Stimulated activated CD4-positive, alpha-beta T cell treated with anti-CD3 and anti-CD28 coated beads, Interleukin-2, amount 100 ng/mL, for 24 hours (primary cell): ENCODE measurements around the gene IST1.
A peak's percentile ranks its signal among the peaks of the same experiment; 100 is the strongest.

Experiments
- DNase-seq, 2 donors: peaks; one replicate each; pipeline ENCODE4 v3.0.0-alpha.2; 2020

The IST1 gene

DNA sequence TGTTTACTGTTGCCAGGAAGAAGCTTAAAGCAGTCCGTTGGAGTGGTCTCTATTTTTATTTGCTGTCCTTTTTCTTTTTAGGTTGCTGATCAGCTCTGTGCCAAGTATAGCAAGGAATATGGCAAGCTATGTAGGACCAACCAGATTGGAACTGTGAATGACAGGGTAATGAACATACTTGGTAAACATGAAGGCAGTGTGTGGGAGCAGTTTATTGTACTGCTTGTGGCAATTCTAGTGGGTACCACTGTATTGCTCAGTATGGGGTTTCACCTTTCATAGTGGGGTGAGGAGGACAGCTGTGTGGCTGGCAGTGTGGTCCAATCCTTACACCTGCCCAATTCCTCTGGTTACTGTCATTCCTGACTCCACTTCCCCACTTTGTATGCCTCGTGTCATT lies 25.3 kb downstream of the IST1 start:
- no peak for DNase-seq

DNA sequence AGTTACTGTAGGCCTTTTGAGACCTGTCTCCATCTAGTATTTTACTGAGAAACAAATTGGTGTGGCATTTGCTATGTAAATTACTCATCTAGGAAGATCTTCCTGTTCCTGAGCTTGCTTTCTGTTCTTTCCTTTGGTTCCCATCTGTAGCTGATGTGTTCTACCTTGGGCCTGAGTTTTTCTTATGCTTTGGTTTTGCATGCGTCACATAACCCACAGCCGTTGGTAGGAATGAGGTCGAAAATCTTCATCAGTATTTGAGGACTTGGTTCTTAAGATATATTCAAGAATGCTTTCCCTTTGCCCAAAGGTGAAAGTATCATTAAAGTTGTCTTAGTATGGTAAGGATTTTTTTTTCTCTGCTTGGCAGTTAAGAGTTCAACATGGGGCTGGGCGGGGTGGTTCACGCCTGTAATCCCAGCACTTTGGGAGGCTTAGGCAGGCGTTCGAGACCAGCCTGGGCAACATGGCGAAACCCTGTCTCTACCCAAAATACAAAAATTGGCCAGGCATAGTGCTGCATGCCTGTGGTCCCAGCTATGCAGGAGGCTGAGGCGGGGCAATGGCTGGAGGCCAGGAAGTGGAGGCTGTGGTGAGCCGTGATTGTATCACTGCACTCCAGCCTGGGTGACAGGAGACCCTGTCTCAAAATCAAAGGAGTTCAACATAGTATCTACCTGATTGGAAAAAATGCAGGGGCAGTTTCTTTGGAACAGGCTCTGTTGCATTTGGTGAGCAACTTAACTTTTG lies 28.8 kb downstream of the IST1 start:
- no peak for DNase-seq

DNA sequence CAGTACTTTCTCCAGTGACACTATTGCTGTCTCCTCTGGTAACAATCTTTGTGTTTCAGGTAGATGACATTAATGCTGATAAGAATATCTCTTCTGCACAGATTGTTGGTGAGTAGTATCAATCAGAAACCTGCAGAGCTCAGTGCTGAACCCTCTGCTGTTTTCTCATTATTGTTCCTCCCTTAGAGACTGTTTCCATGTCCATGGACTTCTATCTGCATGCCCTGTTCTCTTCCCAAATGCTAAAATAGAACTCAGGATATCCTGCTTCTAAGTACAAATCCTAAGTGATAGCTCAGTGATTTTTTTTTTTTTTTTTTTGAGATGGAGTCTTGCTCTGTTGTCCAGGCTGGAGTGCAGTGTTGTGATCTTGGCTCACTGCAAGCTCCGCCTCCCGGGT lies 29.4 kb downstream of the IST1 start:
- DNase-seq = no peak

DNA sequence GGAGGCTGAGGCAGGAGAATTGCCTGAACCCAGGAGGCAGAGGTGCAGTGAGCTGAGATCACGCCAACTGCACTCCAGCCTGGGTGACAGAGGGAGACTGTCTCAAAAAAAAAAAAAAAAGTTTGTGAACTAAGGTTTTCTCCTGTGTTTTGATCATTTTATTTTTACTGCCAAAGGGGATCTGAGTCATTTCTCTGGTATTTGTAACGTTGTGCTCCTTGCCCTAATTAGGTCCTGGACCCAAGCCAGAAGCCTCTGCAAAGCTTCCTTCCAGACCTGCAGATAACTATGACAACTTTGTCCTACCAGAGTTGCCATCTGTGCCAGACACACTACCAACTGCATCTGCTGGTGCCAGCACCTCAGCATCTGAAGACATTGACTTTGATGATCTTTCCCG lies 32.1 kb downstream of the IST1 start:
- DNase-seq = no peak

DNA sequence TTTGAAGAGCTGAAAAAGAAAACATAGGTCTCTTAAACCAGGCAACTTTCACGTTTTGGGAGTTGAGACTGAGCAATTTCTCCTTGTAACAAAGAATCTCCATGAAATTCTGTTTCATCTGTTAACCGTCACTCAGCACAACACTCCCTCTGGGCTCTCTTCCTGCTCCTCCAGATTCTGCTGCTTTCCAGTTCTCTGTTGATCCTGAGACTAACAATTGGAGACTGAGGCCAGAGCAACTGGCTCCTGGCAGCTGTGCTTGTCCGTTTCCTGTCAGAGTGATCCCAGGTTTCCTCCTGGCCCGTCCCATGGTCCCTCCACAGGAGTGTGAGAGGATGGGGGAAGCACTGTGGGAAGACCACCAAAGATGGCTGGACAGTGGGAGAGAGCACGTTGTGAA lies 32.5 kb downstream of the IST1 start:
- no peak for DNase-seq

DNA sequence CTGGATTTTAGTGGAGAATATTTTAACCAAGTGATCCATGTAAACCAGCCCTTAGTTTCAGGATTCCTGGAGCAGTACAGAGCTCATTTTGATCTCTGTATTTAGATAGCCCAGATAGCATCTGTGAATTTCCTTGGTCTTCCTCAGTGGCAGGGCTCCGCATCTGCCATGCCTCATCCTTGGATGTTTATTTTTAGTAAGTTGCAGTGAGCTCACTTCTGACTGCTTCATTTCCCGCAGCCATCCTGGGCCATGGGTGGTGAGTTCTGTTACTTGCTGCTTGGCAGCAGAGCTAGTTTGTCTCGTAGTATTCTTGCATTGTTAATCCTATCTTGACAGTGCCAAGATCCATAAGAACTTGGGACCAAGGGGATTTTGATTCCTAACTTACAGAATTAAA lies 33.7 kb downstream of the IST1 start:
- DNase-seq = no peak

DNA sequence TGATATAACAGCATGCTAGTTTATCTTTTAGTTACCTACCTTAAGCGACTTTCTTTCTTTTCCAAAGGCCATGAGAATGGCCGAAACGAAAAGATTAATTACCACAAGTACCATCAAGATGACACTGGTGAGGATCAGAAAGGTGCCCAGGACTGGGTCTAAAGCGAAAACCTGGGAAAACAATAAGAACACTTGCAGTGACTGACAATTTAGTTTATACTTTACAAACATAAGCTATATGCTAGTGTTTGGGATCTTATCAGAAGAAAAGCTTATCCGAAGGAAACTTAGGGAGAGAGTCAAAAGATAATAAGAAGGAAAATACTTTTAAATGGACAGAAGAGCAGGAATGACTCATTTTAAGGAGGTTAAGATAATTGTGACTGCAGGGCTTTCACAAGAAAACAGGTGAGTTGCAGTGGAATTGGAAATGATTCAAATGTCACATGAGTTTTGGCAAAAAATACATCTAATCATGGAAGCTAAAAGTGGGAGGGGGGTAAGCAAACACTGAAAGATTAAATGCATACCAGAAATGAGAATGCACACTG lies 34.8 kb downstream of the IST1 start:
- DNase-seq = no peak

DNA sequence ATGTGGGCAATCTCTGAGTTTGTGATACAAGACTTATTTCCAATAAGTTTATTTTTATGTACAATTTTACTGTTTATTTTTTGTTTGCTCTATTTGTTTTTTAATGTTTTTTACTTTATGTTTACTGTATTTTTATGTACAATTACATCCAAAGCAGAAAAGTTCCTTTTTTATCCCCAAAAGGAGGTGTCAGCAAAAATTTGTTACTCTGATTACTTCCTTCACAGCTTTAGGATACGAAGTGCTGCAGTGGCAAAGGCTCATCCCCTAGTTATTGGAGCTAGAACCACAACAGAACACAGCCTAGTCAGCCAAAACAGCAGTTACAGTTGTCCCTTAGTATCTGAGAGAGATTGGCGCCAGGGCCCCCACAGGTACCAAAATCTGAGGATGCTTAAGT lies 35.7 kb downstream of the IST1 start:
- no peak for DNase-seq

DNA sequence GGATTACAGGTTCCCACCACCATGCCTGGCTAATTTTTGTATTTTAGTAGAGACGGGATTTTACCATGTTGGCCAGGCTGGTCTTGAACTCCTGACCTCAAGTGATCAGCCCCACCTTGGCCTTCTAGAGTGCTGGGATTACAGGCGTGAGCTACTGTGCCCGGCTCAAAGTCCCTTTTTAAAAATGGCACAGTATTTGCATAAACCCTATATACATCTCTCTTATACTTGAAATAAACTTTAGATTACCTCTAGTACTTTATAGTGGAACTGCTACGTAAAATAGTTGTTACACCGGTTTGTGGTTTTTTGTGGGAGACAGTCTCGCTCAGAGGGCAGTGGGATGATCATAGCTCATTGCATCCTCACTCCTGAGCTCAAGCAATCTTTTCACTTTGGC lies 36.3 kb downstream of the IST1 start:
- no peak for DNase-seq

DNA sequence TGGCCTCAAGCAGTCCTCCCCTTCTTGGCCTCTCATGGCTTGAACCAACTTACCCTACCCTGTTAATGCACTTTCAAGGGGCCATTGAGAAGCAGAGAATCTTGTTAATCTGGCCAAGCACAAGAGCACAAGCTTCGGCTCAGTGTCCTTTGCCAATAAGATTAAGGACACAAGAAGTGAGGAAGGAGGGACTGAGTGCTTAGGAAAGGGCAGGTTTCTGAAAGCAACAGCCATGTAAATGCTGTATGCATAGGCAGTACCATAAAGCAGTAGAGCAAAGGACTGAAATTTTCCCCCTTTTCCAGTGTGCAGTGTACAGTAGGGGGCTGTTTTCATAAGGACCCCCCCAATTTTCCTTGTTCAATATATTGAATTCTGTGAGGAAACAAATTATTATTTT lies 37.7 kb downstream of the IST1 start:
- no peak for DNase-seq

DNA sequence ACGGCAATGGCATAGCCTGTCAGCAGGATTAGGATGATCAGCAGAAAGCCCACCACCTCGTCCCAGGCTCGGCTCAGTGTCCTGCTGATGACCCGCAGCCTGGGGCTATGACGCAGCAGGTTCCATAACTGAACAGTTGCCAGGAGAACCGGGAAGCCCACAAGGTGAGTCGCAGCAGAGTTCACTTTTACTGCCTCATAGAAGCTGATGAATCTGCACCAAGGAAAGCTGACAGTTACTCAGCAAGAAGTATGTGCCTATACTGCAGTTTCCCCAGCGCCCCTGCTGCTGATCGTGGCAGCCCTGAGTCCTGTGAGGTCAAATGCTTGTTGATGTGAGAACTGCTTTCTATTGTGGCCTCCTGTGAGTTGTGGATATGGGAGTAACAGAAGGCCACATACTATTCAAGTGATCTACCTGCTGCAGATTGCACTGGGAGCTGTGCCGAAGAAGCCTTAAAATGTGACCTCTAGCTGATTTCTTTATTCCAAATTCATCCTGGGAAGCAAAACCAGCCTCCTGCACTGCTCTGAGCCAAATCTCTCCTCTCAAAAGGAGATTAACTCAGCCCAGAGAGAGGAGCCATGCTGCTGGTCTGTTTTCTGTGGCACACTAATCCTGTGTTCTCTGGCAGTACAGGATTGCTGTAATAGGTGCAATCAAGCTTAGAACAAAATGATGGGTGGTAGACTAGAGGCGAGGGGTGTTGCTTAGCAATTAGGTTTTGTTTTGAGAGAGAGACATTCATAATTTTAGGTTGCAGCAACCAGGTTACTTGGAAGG lies 38.8 kb downstream of the IST1 start:
- no peak for DNase-seq

DNA sequence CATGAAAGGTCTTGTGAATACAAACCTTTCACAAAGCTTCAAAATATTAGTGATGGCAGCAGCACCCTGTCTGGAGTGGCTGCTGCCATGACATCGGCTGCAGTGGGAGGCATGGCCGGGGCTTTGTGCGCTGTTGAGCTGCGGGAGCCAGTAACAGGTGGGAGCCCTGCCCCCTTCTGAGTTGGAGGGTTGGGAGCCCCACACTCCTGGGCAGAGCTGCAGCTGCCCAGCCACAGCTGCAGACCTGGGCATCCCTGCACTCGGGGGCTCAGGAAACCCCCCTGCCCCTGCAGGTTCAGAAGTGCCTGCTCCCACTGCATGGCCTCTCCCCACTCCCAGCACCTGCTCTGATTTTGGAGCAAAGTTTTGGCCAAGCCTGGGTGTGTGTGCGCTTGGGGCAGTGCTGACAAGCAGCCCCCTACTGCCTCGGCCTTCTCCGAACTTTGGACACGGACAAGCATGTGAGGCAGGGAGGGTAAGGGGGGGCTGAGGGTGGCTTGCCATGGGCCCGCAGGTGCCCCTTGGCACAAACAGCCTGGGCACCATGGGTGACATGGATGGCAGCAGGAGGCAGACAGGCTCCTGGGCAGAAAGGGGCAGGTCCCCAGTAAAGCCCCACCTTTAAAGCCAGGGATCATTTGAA lies 42.7 kb downstream of the IST1 start:
- DNase-seq = no peak

DNA sequence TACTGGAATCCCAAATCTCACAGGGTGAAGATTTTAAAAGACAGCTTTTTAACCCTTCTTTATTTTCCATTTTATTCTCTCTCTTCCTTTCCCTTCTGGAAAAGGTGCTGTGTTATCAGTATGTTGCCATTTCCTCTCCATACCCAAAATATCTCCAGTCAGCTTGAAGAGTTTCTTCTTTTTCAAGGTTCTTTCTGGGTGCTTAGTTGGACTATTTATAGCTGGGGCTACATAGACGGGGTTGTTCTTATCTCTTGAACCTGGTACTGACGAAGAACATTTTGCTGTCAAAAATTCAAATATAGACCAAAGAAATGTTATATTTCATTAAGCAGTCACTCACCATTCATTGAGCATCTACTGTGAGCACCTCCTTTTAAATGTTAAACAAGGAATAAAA lies 48.6 kb downstream of the IST1 start:
- no peak for DNase-seq

DNA sequence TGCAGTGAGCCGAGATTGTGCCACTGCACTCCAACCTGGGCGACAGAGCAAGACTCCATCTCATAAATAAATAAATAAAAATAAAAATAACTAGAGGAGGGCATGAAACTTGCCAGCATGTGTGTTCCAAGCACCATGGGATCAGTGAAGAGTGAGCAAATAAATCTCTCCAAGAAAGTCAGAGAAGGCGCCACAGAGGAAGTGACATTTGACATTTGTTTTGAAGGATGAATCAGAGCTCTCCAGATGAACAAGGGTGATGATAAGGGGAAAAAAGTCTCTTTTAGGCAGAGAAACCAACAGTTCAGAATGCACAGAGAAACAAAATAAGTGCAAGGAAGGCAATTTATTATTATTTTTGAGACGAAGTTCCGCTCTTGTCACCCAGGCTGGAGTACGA lies 50.3 kb downstream of the IST1 start:
- no peak for DNase-seq

DNA sequence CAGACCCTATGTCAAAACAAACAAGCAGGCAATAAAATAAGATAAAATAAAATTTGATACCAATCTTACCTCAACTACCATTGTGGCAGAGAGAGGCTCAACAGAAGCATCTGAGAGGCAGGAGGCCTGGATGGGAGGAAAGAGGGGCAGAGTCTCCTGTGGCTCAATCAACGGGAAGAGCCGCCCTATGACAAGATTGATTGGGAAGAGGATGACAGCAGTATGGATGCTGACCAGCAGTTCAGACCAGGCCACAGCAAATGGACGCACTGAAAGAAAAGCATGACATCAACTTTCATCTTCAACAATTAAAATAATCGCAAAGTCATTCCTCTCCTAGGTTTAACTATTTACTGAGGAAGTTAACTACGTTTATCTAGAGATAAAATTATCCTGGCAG lies 57.5 kb downstream of the IST1 start:
- DNase-seq = no peak

DNA sequence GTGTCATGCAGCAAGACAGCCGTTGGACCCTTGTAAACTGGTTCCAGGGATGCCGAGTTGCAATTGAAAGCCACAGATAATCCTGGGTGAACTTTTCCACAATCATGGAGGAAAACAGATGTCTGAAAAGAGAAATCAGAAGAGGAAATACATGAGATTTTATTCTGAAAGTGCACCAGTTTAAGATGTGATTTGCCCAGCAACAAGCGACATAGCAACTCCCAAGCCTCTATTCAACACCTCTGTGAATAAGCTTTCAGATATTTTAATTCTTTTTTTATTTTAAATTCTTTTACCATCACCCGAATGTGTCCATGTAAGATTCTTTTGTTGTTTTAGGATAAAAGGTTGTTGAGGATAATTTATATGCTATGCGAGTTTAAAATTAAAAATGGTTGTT lies 58.8 kb downstream of the IST1 start:
- DNase-seq = no peak

DNA sequence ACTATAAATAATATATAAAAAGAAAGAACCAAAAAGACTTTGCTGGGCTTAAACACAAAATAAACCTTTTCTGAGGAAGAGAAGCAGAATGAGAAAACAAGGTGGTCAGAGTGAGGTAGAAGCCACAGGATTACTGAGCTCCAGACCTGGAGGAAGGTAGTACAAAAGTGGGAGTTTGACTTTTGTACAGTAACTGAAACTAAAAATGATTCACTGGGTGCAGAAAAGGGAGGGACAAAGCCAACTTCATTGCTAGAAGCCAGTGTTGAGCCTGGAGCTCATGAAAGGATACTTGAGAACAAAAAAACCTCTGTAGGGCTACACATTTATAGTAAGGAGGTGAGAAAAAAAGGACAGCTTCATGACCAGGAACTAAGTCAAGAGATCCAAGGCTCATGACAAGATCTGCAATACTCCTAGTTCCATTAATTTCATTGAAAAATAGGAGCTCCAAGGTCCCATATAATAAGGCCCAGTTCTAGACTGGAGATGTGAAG lies 59.4 kb downstream of the IST1 start:
- DNase-seq = no peak

DNA sequence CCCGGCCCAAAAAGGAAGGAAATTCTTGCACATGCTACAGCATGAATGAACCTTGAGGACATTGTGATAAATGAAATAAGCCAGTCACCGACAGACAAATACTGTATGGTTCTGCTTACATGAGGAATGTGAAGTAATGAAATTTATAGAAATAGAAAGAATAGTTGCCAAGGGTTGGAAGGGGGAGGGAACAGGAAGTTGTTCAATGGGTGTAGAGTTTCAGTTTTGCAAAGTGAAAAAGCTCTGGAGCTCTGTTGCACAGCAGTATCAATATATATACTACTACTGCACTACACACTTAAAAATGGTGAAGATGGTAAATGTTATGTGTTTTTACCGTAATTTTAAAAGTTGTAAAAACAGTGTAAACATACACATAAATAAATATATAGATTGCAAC lies 61.2 kb downstream of the IST1 start:
- no peak for DNase-seq

DNA sequence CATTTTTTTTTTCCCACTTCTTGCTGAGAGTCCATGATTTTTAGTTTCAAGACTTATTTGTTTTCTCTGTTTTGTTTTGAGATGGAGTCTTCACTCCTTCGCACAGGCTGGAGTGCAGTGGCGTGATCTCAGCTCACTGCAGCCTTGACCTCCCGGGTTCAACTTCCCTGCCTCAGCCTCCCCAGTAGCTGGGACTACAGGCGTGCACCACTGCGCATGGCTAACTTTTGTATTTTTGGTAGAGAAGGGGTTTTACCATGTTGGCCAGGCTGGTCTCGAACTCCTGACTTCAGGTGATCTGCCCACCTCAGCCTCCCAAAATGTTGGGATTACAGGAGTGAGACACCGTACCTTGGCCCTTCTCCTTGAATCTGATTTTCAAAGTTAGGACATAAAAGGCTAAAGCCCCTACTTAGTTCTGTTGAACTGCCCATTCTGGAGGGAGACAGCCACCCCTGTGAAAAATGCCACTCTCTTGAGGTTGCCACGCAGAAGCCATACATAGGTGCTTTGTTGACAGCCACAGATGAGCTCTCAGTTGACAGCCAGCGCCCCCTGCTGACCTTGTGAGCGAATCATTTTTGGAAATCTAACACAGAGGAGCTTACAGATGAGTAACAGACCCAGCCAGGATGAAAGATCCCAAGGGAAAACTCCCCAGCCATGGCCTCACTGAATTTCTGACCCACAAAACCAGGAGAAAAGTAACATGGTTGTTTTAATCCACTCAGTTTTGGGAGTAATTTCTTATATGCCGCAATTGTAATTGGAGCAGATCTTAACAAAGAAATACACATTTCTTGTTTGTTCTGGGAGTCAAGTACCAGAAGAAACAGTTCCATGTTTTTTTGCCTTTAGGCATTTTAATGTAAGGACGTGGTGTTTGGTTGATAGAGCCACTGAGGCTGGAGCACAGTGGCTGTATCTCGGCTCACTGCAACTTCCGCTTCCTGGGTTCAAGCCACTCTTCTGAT lies 66.0 kb downstream of the IST1 start:
- DNase-seq = peak; percentile 85 to 87

DNA sequence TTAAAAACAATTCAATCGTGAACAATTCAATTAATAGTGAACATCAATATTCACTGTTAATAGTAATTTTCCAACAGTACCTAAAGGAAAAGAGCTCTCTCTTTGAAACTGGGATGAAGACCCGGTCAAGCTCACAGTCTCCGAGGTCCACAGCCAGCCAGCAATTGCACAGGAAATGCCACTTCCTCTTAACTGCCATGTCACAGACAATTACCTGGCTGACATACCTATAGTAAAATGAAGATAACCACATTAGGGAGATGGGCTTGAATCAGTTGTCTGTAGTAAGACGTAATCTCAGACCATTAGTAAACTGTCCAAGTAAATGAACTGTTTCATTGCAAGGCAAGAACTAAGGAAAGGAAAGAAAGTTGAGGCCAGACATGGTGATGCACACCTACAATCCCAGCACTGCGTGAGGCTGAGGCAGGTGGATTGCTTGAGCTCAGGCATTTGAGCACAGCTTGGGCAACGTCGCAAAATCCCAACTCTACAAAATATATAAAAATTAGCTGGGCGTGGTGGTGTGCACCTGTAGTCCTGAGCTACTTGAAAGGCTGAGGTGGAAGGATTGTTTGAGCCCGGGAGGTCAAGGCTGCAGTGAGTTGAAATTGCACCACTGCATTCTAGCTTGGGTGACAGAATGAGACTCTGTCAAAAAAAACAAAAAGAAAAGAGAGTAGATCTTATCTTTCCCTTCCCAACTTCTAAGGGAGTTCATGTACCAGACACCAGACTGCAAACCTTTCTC lies 68.0 kb downstream of the IST1 start:
- no peak for DNase-seq

DNA sequence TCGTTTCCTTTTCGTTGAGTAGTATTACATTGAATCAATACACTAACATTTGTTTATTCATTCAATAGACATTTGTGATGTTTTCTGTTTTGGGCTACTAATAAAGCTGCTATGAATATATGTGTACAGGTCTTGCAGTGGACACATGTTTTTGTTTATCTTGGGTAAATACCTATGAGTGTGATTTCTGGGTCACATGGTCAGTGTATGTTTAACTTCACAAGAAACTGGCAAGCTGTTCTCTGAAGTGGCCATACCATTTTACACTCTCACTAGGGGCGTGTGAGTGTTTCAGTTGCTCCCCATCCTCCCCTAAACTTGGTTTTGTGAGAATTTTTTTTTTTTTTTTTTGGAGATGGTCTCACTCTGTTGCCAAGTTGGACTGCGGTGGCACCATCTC lies 69.9 kb downstream of the IST1 start:
- DNase-seq = no peak

DNA sequence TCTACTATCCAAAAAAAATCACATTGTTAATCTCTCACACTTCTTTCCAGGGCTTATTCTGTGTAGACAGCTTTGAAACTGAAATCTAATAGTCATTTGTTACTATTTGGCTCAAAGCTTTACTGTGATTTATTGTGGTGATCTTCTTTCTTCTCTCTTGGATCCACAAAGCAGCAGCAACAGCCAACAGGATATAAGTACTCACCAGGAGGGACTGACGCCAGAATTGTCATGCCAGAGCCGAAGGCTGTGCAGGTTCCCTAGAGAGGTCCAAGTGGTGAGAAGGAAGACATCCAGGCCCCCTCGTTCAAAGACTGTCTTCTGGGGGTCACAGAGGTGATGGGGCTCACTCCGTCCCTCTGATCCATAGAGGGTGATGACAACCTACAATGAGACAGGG lies 71.6 kb downstream of the IST1 start:
- DNase-seq = no peak
